Activated CD4-positive, alpha-beta T cell treated with anti-CD3 and anti-CD28 coated beads for 4 hours (primary cell): ENCODE results near the gene LRRC57.
A peak's percentile ranks its signal among the peaks of the same experiment; 100 is the strongest.

Source experiments
- DNase-seq, 2 donors: peaks; one replicate each; pipeline ENCODE4 v3.0.0-alpha.2; 2020

Gene LRRC57

DNA sequence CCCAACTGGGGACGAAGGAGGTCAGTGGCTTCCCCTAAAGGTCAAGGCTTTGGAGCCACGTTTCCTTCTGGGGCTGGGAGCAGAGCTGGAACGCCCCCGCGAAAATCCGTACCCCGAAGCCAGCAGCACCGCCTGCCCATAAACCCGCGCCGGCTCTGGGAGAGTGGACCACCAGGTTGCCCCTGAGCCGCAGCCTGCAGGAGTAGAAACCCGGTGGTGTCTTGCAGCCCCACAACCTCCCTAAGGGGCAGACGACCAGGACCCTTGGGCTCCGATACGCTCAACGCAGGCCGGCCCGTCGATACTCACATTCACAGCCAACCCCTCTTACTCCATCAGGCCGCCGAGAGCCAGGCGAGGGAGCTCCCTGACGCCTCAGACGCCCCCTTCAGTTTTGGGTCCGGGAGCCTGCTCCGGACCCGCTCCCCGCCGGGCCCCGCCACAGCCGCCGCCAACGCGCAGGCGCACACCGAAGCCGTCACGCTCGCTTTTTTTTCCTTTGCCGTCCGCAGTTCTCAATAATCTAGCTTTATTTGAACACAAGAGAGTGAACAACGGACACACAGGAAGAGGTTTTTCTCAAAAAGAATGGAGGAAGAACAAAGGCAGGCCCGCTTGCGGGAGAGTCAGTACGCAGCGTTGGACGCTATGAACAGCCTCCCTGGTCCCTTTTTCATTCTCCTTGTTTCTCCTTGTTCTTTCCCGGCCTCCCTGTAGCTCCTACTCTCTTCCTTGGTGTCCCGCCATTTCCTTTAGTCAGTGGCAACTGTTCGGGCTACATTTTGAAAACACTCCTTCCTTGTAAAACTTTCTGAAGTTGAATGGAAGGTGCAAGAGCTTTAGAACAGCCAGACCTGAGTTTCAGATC is 57.7 kb downstream of the LRRC57 start, which contains the start of gene ZNF106:
Gene ZNF106 (minus strand): TSS at position 471 of the 868 bp plus-strand sequence. CDS start 18,852 bp downstream, outside the sequence.
- DNase-seq, result peak; percentile 80 to 81

DNA sequence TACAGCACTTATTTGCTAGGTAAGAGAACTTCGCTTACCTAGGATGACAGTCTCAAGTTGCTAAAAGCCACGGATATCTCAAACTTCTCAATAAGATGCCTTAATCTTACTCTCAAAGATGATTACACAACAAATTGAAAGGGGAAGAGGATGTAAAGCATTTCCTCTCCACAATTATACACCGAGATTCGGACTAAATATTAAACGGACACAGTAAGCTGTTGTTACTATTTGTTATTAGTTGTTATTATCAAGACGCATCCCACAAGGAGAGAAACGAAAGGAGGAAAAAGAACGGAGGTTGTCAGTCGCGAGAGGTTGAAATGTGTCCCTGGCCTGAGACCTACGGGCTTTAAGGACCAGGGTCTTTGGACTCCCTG is 58.3 kb downstream of the LRRC57 start:
- DNase-seq, result no peak
